Measurements from ENCODE around the gene NUP214.
"Not testable (repeated sequence)": the region's sequence is repeated elsewhere in the genome, so short reads cannot be mapped to it uniquely, and the experiment has no call there.

Gene NUP214

DNA sequence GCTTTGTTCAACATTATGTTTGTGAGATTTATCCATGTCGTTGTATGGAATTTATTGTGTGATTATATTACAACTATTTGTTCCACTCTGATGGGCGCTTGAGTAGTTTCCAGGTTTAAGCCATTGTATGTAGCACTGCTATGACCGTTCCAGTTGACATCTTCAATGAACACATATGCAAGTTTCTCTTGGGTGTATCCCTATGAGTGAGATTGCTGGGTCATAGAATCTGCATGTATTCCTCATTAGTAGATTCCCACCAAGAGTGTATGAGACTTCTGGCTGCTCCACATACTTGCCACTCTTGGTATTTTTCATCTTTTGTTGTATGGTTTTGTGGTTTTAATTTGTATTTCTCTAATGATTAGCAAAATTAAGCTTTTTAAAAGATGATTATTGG, 22.9 kb downstream of the NUP214 start:
- TF ChIP-seq POLR2A (IDR thresholded peaks at IDR 0.05; ENCODE audit: low read depth, low read length) (no peak), TAF1 (IDR thresholded peaks at IDR 0.05; ENCODE audit: borderline replicate concordance, low read depth, low read length) (no peak), POLR2AphosphoS5 (IDR thresholded peaks at IDR 0.05; ENCODE audit: low read depth, low read length) (no peak)
- no peak for DNase-seq (ENCODE audit: insufficient read length)
- FAIRE-seq: no peak

DNA sequence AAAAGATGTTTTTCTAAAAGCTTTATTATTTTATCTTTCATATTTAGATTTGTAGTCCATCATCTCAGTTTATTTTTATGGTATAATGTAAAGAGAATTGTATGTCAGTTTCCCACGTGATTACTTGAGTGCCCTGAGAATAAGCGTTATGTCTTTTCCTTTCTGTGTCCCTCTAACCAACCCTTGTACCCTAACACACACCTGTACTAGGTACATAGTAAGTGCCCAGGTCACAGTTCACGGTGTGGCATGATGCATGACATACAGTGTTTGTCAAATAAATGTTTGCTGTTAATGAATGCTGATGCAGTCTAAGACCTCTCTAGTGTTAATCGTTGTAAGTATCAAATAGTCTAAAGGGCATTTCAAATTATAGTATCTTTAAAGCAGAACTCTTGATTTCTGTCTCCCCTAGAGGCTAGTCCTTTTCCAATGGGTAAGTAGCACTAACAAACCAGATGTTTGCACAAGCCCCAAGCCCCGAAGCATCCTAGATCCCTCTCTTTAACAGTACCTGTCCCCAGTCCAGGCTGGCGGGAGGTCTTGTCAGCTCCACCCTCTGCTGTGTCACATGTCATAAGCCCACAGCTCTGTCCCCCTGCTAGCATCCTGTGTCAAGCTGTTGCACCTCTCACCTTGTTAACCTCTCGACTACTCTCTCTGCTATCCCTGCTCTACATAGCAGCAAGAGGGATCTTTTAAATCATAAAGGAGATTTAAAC, 23.7 kb downstream of the NUP214 start:
- TF ChIP-seq POLR2A (IDR thresholded peaks at IDR 0.05; ENCODE audit: low read depth, low read length): no peak
- TF ChIP-seq TAF1 (IDR thresholded peaks at IDR 0.05; ENCODE audit: borderline replicate concordance, low read depth, low read length): no peak
- no peak for TF ChIP-seq POLR2AphosphoS5 (IDR thresholded peaks at IDR 0.05; ENCODE audit: low read depth, low read length)
- no peak for FAIRE-seq
- DNase-seq (ENCODE audit: insufficient read length): no peak

DNA sequence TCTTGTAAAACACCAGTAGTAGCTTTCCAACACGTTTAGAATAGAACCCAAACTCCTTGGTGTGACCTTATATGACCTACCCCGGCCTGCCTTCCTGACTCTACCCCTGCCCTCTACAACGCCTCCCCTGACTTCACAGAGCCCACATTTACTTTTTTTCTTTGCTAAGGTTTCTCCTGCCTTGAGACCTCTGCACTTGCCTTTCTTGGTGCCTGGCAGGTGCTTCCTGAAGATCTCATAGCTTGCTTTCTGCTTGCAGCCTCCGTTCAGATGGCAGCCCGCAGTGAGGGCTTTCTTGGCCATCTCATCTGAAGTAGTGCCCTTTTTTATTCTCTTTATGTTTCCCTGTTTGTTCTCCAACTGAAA, 24.3 kb downstream of the NUP214 start:
- FAIRE-seq: no peak
- TF ChIP-seq POLR2AphosphoS5 (IDR thresholded peaks at IDR 0.05; ENCODE audit: low read depth, low read length) (no peak), POLR2A (IDR thresholded peaks at IDR 0.05; ENCODE audit: low read depth, low read length) (no peak), TAF1 (IDR thresholded peaks at IDR 0.05; ENCODE audit: borderline replicate concordance, low read depth, low read length) (no peak)
- DNase-seq (ENCODE audit: insufficient read length): no peak

DNA sequence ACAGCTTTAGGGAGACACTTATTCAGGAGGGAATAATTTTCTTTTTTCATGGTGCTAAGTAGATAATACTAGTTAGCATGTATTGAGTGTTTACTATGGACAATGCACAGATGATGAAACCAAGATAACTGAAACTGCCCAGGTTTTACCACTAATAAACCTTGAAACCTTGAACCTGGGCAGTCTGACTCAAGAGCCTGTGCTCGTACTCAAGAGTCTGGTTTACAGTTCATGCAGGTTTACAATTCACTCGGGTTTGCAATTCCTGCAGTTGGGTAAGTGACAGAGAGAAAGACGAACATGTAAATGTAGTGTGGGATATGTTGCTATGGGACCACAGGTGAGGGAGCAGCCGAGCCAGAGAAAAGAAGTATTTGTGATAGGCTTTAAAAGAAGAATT, 28.2 kb downstream of the NUP214 start:
- TF ChIP-seq TAF1 (IDR thresholded peaks at IDR 0.05; ENCODE audit: borderline replicate concordance, low read depth, low read length): no peak
- no peak for TF ChIP-seq POLR2A (IDR thresholded peaks at IDR 0.05; ENCODE audit: low read depth, low read length)
- no peak for TF ChIP-seq POLR2AphosphoS5 (IDR thresholded peaks at IDR 0.05; ENCODE audit: low read depth, low read length)
- no peak for DNase-seq (ENCODE audit: insufficient read length)
- no peak for FAIRE-seq

DNA sequence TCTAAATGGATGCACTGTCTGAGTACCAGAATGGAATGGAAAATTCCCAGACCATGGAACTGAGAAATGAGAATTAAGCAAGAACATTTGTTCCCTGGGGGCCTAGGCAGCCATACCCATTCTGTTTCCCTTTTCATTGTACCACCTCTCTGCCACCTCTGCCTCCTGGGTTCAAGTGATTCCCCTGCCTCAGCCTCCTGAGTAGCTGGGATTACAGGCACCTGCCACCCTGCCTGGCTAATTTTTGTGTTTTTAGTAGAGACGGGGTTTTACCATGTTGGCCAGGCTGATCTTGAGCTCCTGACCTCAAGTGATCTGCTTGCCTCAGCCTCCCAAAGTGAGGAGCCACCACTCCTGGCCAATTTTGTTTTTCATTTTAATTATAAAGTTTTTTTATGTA, 33.3 kb downstream of the NUP214 start:
- not testable (repeated sequence) for DNase-seq (ENCODE audit: insufficient read length); FAIRE-seq

GRCh38 chr9:131160416-131161112, 35.2 kb downstream of the NUP214 start:
- DNase-seq (ENCODE audit: insufficient read length): no peak
- FAIRE-seq: no peak
- TF ChIP-seq TAF1 (IDR thresholded peaks at IDR 0.05; ENCODE audit: borderline replicate concordance, low read depth, low read length) (no peak), POLR2A (IDR thresholded peaks at IDR 0.05; ENCODE audit: low read depth, low read length) (no peak)

GRCh38 chr9:131161585-131161984, 36.2 kb downstream of the NUP214 start:
- FAIRE-seq (no peak), DNase-seq (ENCODE audit: insufficient read length) (no peak)
- TF ChIP-seq POLR2AphosphoS5 (IDR thresholded peaks at IDR 0.05; ENCODE audit: low read depth, low read length): no peak
- no peak for TF ChIP-seq TAF1 (IDR thresholded peaks at IDR 0.05; ENCODE audit: borderline replicate concordance, low read depth, low read length)
- TF ChIP-seq POLR2A (IDR thresholded peaks at IDR 0.05; ENCODE audit: low read depth, low read length): no peak

DNA sequence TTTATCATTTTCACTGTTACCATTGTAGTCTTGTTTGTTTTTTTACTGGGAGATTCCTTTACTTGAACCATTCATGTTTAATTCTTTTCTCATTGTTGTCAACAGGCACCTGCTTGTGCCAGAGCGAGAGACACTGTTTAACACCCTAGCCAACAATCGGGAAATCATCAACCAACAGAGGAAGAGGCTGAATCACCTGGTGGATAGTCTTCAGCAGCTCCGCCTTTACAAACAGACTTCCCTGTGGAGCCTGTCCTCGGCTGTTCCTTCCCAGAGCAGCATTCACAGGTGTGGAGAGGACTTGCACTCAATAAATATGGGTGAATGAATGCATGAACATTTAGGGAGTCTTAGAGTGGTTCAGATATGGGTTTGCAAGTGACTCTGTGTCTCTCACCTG, 37.5 kb downstream of the NUP214 start:
- no peak for TF ChIP-seq POLR2A (IDR thresholded peaks at IDR 0.05; ENCODE audit: low read depth, low read length)
- no peak for TF ChIP-seq TAF1 (IDR thresholded peaks at IDR 0.05; ENCODE audit: borderline replicate concordance, low read depth, low read length)
- DNase-seq (ENCODE audit: insufficient read length): no peak
- FAIRE-seq: no peak

GRCh38 chr9:131165523-131165922, 40.1 kb downstream of the NUP214 start:
- FAIRE-seq (no peak), DNase-seq (ENCODE audit: insufficient read length) (no peak)

GRCh38 chr9:131167146-131167692, 41.8 kb downstream of the NUP214 start:
- no peak for FAIRE-seq
- no peak for DNase-seq (ENCODE audit: insufficient read length)
- TF ChIP-seq TAF1 (IDR thresholded peaks at IDR 0.05; ENCODE audit: borderline replicate concordance, low read depth, low read length) (no peak), POLR2AphosphoS5 (IDR thresholded peaks at IDR 0.05; ENCODE audit: low read depth, low read length) (no peak), POLR2A (IDR thresholded peaks at IDR 0.05; ENCODE audit: low read depth, low read length) (no peak)

More at GRCh38 chr9:131165523-131165922, 40.1 kb downstream of the NUP214 start:
- no peak for TF ChIP-seq POLR2AphosphoS5 (IDR thresholded peaks at IDR 0.05; ENCODE audit: low read depth, low read length)
- TF ChIP-seq POLR2A (IDR thresholded peaks at IDR 0.05; ENCODE audit: low read depth, low read length): no peak
- no peak for TF ChIP-seq TAF1 (IDR thresholded peaks at IDR 0.05; ENCODE audit: borderline replicate concordance, low read depth, low read length)

- no peak for FAIRE-seq
- no peak for DNase-seq (ENCODE audit: insufficient read length)
- TF ChIP-seq POLR2AphosphoS5 (IDR thresholded peaks at IDR 0.05; ENCODE audit: low read depth, low read length): no peak
- no peak for TF ChIP-seq POLR2A (IDR thresholded peaks at IDR 0.05; ENCODE audit: low read depth, low read length)
- TF ChIP-seq TAF1 (IDR thresholded peaks at IDR 0.05; ENCODE audit: borderline replicate concordance, low read depth, low read length): no peak
These were observed 42.5 kb downstream of the NUP214 start for GRCh38 chr9:131167936-131168335.

DNA sequence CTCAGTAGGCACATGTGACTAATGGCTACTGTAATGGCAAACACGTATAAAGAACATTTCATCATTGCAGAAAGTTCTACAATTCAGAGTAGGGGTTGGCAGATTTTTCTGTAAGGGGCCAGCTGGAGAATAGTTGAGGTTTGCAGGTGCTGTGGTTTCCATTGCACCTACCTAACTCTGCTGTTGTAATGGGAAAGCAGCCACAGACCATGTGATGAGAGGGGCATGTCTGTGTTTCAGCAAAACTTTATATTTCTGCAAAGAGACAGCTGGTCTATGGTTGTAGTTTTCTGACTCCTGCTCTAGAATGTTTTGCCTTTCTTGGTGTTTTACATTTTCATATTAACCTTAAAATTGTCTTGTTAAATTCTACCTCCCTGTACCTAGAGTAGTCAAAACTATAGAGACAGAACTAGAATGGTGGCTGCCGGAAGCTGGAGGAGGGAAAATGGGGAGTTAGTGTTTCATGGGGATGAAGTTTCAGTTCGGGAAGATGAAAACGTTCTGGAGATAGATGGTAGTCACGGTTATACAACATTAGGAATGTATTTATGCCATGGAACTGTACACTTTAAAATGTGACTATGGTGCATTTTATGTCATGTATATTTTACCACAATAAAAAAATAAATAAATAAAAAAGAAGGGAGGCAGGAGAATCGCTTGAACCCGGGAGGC, 44.3 kb downstream of the NUP214 start:
- FAIRE-seq: no peak
- DNase-seq (ENCODE audit: insufficient read length): no peak
- TF ChIP-seq POLR2AphosphoS5 (IDR thresholded peaks at IDR 0.05; ENCODE audit: low read depth, low read length) (no peak), TAF1 (IDR thresholded peaks at IDR 0.05; ENCODE audit: borderline replicate concordance, low read depth, low read length) (no peak), POLR2A (IDR thresholded peaks at IDR 0.05; ENCODE audit: low read depth, low read length) (no peak)
